Bronchial epithelial cell (primary cell): ENCODE measurements around the gene FCHSD1. TPM values are rescaled to one million over a fixed set of nuclear protein-coding genes. Genes with fewer than 3 reads are reported as not detected.

Source experiments
- DNase-seq: peaks from one replicate; pipeline ENCODE4 v3.0.0-alpha.2; 2010; ENCODE audit warnings: low read depth
- FAIRE-seq: peaks from 2 replicates; lab custom pipeline; 2011; peaks lifted over from hg19 to GRCh38; lab: Jason Lieb, UNC
- H3K27me3 ChIP-seq: 2 replicates; pipeline ENCODE4 v1.5.1; 2011; ENCODE audit warnings: low read length; ENCODE audit not compliant: control insufficient read depth, insufficient read depth
- H3K36me3 ChIP-seq: 2 replicates; pipeline ENCODE4 v1.5.1; 2011; ENCODE audit warnings: low read length; ENCODE audit not compliant: control insufficient read depth, insufficient read depth
- H3K4me3 ChIP-seq: 2 replicates; pipeline ENCODE4 v1.5.1; 2011; ENCODE audit warnings: mild to moderate bottlenecking, low read depth, low read length, control low read depth
- total RNA-seq: library from RNA; depleted of rRNA; stranded (reverse); fragments of >200 nt; gene quantifications from 2 replicates; pipeline ENCODE4 v1.2.1, GENCODE V29; 2014
- TF ChIP-seq, protein P1 (sequence below): IDR thresholded peaks from 2 replicates; pipeline ENCODE4 v1.5.1; 2011; ENCODE audit warnings: mild to moderate bottlenecking, moderate library complexity, low read length, control low read depth, inconsistent platforms; ENCODE audit not compliant: insufficient read depth, severe bottlenecking

FCHSD1 gene
- total RNA-seq, result 14.2 and 17.2 TPM in 2 replicates

DNA sequence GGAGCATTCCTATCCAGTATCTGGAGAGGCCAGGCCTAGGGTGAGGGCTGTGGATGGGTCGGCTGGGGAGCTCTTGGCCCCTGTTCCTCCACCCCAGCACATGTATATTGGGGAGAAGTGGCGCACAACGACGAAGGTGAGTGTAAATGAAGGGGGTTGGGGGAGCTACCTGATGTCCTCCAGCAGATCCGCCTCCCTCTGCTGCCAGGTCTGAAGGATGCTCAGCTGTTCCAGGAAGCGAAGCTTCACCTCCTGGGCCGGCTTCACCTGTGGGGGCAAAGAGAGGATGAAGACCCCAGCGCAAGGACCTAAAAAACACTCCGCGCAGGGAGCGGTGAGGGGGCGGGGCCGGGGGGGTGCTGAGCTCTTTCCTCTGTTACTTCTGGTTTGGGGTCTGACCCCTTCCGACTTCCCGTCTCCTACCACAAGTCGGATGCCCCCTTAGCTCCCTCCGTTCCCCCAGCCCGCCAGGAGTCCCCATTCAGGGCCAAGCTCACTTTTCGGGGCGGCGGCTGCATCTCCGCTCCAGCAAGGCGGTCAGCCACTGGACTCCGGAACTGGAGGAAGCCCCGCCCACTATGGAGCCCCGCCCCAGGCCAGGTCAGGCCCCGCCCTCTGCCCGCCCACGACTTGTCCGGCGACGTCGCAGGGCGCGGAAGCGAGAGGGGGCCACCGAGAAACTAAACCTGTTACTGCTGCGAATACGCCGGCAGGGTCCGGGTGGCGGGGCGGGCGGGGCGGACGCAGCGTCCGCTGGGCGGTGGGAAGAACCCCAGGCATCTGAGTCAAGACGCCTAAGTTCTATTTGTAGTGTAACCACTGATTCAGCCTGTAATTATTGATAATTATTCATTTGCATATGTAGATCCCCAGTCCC, at the start of gene FCHSD1:
FCHSD1 (minus strand) TSS at position 568 of the 877 bp plus-strand sequence; CDS start at position 518, 50 bp downstream.
- TF ChIP-seq, protein P1, sequence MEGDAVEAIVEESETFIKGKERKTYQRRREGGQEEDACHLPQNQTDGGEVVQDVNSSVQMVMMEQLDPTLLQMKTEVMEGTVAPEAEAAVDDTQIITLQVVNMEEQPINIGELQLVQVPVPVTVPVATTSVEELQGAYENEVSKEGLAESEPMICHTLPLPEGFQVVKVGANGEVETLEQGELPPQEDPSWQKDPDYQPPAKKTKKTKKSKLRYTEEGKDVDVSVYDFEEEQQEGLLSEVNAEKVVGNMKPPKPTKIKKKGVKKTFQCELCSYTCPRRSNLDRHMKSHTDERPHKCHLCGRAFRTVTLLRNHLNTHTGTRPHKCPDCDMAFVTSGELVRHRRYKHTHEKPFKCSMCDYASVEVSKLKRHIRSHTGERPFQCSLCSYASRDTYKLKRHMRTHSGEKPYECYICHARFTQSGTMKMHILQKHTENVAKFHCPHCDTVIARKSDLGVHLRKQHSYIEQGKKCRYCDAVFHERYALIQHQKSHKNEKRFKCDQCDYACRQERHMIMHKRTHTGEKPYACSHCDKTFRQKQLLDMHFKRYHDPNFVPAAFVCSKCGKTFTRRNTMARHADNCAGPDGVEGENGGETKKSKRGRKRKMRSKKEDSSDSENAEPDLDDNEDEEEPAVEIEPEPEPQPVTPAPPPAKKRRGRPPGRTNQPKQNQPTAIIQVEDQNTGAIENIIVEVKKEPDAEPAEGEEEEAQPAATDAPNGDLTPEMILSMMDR, result no peak
- no peak for FAIRE-seq
- Histone ChIP-seq H3K27me3 (no peaks in the 10 kb centered on the region), H3K4me3 (peak within 1 kb of the TSS; percentile 64), H3K36me3 (peaks cover 12% of the 10 kb centered on the region)
- peak; percentile 55 for DNase-seq

DNA sequence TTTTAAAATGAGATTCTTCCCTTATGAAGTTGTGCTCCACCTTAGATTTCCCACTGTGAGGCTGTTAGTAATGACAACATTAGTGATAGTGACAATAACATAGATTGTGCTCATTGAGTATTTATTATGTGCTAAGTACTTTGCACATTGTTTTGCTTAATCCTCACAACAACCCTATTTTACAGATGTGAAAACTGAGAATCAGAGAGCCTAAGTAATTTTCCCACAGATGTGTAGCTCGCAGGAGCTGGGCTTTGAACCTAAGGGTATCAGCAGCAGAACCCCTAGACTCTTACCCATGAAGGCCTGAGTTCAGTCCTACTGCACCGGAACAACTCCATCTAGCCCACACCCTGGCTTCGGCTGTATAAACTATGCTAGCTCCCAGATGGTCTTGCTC, 46.4 kb upstream of the FCHSD1 start:
- TF ChIP-seq, protein P1, result no peak
- DNase-seq (no peak), FAIRE-seq (no peak)
- Histone ChIP-seq H3K4me3 (no peak overlapping the region), H3K36me3 (no peaks in the 10 kb centered on the region), H3K27me3 (peaks cover 11% of the 10 kb centered on the region)

DNA sequence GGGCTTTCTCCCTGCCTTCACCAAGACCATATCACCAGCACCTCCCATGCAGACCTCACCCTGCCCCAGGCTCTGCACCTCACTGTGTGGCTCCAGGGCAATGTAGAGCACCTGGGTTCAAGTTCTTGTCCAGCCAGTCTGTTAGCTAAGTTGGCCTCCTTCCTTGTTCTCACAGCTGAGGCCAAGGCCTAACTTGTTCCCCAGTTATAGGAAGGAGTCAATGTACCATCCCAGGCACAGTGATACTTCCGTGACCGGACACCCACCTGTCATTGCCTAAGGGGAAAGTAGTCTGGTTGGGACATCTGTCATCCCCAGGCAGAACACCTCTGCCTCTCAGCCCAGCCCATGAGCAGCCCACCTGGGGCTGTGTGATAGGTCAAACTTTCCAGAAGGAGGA, 45.2 kb upstream of the FCHSD1 start:
- DNase-seq (no peak), FAIRE-seq (peak; percentile 80)
- no peaks in the 10 kb centered on the region for H3K36me3 ChIP-seq
- no peak overlapping the region for H3K4me3 ChIP-seq
- TF ChIP-seq, protein P1, result no peak
- peaks cover 9% of the 10 kb centered on the region for H3K27me3 ChIP-seq

DNA sequence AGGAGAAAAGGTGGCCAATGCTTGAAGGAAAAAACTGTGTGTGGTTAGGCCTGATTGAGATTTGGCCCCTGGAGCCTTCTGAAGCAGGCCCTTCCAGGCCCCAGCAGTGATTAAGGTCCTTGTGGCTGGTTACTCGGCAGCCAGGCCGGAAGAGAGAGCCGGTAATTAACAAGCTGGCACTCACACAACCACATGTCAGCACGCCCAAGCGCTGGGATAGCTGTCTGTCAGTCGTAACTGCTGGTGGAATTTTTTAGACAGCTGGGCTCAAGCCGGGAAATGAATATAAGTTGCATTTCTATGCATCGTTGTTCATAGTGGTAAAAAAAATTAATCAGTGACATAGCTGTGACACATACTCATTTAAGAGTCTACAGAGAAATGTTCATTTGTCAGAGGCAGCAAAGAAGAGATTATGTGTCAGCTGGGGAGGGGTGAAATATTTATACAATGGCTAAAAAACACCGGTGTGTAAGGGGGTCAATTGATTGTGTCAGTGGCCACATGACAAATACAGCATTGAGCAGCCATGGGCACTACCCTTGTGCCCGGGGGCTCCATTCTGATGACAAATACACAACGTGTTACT, 44.5 kb upstream of the FCHSD1 start:
- TF ChIP-seq, protein P1, result no peak
- DNase-seq, result peak; percentile 49
- no peak for FAIRE-seq
- peaks cover 6% of the 10 kb centered on the region for H3K27me3 ChIP-seq
- no peaks in the 10 kb centered on the region for H3K36me3 ChIP-seq
- H3K4me3 ChIP-seq, result no peak overlapping the region

DNA sequence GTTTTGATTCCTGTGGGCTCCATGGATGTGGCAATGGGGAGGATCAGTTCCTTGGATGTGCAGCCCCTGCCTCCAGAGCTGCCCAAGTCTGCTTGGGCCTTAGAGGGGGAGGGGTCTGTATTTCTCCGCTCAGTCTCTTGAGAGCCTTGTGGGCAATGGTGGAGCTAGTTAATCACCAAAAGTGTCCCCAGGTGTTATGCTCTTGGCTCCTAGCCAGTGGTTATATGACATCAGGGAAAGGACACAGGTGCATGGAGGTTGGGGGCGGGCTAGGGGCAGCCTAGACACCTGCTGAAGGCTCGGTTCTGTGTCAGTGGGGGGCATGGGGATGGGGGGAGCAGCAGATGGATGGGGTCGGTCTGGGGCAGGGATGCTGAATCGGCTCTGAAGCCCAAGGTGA, 43.3 kb upstream of the FCHSD1 start:
- FAIRE-seq (no peak), DNase-seq (no peak)
- TF ChIP-seq, protein P1, result no peak
- no peak overlapping the region for H3K4me3 ChIP-seq
- H3K36me3 ChIP-seq, result no peaks in the 10 kb centered on the region
- H3K27me3 ChIP-seq, result peaks cover 2% of the 10 kb centered on the region
